Stomach (tissue), 4 donors: Measurements from ENCODE around the gene ZSWIM3.

Experiments
- EP300 ChIP-seq: sonication (generic); formaldehyde crosslinking; IDR thresholded peaks from one replicate; pipeline ENCODE4 v1.6.1; 2017; ENCODE audit warnings: antibody characterized with exemption
- POLR2A ChIP-seq, 4 donors: fragments of 450-650 bp; IDR thresholded peaks; one replicate each; pipeline ENCODE4 v1.6.1; 2016; ENCODE audit warnings: antibody characterized with exemption in 4 of 4, control low read depth in 2 of 4, mild to moderate bottlenecking in 1 of 4, moderate library complexity in 1 of 4
- POLR2AphosphoS5 ChIP-seq, 3 donors: sonication (generic); formaldehyde crosslinking; IDR thresholded peaks; one replicate each; pipeline ENCODE4 v1.6.1; 2016; ENCODE audit warnings: antibody characterized with exemption in 3 of 3
- TF ChIP-seq, protein P1 (sequence below), 7 experiments: fragments of 450-650 bp in 4 of 7; fragments of 200-600 bp in 3 of 7; sonication (generic) in 3 of 7; IDR thresholded peaks; one replicate each; pipeline ENCODE4 v1.5.1; 2016 to 2019; ENCODE audit warnings: antibody characterized with exemption in 7 of 7, control low read depth in 2 of 7, mild to moderate bottlenecking in 1 of 7

DNA sequence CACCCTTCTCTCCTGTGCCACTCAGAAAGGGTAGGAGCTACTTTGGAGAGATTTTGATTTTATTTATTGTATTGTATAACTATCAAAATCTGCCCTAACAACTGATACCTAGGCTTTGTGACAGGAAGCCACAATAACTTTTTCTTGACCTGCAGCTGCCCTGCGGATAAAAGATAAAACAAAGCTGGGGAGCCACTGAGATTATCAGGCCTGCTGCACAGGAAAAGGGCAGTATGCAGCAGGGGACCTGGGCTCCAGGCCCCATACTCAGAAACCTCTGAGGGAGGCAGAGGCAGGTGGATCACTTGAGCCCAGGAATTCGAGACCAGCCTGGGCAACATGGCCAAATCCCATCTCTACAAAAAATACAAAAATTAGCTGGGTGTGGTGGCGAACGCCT lies 24.8 kb upstream of the ZSWIM3 start:
- TF ChIP-seq EP300 (no peak), POLR2AphosphoS5 (IDR thresholded peaks at IDR 0.05) (no peak), POLR2A (IDR thresholded peaks at IDR 0.05) (no peak)
- TF ChIP-seq, protein P1, sequence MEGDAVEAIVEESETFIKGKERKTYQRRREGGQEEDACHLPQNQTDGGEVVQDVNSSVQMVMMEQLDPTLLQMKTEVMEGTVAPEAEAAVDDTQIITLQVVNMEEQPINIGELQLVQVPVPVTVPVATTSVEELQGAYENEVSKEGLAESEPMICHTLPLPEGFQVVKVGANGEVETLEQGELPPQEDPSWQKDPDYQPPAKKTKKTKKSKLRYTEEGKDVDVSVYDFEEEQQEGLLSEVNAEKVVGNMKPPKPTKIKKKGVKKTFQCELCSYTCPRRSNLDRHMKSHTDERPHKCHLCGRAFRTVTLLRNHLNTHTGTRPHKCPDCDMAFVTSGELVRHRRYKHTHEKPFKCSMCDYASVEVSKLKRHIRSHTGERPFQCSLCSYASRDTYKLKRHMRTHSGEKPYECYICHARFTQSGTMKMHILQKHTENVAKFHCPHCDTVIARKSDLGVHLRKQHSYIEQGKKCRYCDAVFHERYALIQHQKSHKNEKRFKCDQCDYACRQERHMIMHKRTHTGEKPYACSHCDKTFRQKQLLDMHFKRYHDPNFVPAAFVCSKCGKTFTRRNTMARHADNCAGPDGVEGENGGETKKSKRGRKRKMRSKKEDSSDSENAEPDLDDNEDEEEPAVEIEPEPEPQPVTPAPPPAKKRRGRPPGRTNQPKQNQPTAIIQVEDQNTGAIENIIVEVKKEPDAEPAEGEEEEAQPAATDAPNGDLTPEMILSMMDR (IDR thresholded peaks at IDR 0.05), result no peak
